Tibial nerve (tissue), 3 donors: Measurements from ENCODE around the gene HIKESHI.

ENCODE experiments used
- EP300 ChIP-seq, 2 donors: sonication (generic); formaldehyde crosslinking; IDR thresholded peaks; one replicate each; pipeline ENCODE4 v1.6.1; 2017; ENCODE audit warnings: antibody characterized with exemption in 2 of 2, mild to moderate bottlenecking in 1 of 2
- POLR2A ChIP-seq, 2 donors: fragments of 450-650 bp; IDR thresholded peaks; one replicate each; pipeline ENCODE4 v1.6.1; 2017; ENCODE audit warnings: antibody characterized with exemption in 2 of 2, mild to moderate bottlenecking in 2 of 2, moderate library complexity in 2 of 2

- TF ChIP-seq EP300 (IDR thresholded peaks at IDR 0.05) (peak; percentile 91 to 94), POLR2A (IDR thresholded peaks at IDR 0.05) (peak in 1 of 2 donors; percentile 50)
Measured at GRCh38 chr11:86302092-86302793, at the start of gene HIKESHI.
